T1000 (cell line): ENCODE measurements around the gene DGCR6L.
A peak's percentile ranks its signal among the peaks of the same experiment; 100 is the strongest.
"Not testable (repeated sequence)": the region's sequence is repeated elsewhere in the genome, so short reads cannot be mapped to it uniquely, and the experiment has no call there.

Experiments
- DNase-seq: peaks from one replicate; lab custom pipeline; 2025; ENCODE audit warnings: mixed read lengths; lab: John Stamatoyannopoulos, UW

The DGCR6L gene

DNA sequence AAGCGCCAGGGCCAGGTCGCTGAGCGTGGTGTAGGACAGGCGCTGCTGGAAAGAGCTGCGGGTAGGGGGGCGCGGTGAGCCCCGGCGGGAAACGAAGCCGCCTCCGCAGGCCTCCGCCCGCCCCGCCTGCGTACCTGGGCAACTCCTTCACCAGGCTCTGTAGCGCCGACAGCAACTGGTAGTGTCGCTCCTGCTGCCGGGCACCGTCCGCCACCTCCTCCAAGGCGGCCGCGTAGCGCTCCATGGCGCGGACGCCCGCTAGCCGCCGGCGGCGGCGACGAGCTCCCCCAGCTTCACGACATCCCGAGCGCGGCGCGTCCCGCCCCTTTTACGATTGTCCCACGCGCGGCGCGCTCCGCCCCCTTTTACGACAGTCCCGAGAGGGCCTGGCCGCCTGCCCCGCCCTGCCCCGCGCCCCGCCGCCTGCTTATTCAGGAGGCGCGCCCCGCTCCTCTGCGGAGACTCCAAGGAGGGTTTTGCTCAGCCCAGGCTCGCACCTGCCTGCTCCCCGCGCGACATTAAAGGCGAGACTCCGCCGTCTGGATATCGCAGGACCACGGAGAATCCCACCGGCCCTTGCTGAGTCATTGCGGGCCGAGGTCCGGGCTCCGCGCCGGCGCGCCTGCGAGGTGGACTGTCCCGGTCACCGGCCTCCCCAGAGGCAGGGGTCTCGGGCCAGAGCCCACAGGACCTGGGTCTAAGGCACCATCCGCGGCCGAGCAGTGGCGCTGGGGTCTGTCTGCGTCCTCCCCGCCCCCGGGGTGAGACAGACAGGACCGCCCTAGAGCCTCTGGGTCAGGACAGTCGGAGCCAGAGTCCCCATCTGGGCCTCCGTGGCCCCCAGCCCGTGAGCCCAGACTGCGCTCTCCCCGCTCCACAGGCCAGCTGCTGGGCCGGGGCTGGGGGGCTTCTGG is at the start of gene DGCR6L:
Gene DGCR6L (minus strand): TSS at position 316 of the 914 bp plus-strand sequence. CDS start 72 bp downstream, at position 244.
- DNase-seq, result peak; percentile 87

DNA sequence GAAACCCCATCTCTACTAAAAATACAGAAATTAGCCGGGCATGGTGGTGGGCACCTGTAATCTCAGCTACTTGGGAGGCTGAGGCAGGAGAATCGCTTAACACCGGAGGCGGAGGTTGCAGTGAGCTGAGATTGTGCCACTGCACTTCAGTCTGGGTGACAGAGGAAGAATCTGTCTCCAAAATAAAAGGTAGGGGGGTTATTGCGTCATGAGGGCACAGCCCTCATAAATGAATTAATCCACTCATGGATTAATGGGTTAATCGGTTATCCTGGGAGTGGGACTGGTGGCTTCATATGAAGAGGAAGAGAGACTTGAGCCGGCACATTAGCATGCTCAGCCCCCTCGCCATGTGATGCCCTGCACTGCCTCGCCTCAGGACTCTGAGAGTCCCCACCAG is 49.0 kb upstream of the DGCR6L start:
- not testable (repeated sequence) for DNase-seq

DNA sequence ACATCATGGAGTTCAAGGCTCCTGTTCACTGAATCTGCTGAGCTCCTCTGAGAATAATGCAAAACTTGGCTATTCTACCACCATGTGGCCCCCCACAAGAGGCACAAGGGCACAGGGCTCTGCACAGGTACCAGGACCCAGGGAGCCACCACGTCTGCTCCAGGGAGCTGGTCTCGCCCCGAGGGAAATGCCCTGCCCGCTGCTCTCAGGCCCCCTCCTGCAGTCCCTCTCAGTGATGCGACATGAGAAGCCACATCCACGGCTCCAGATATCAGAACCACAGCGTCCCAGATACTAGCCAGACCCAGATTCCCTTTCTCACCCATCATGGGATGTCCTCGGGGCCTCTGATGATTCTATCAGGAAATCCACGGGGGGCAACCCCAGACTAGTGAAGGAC is 47.0 kb upstream of the DGCR6L start:
- DNase-seq, result not testable (repeated sequence)

DNA sequence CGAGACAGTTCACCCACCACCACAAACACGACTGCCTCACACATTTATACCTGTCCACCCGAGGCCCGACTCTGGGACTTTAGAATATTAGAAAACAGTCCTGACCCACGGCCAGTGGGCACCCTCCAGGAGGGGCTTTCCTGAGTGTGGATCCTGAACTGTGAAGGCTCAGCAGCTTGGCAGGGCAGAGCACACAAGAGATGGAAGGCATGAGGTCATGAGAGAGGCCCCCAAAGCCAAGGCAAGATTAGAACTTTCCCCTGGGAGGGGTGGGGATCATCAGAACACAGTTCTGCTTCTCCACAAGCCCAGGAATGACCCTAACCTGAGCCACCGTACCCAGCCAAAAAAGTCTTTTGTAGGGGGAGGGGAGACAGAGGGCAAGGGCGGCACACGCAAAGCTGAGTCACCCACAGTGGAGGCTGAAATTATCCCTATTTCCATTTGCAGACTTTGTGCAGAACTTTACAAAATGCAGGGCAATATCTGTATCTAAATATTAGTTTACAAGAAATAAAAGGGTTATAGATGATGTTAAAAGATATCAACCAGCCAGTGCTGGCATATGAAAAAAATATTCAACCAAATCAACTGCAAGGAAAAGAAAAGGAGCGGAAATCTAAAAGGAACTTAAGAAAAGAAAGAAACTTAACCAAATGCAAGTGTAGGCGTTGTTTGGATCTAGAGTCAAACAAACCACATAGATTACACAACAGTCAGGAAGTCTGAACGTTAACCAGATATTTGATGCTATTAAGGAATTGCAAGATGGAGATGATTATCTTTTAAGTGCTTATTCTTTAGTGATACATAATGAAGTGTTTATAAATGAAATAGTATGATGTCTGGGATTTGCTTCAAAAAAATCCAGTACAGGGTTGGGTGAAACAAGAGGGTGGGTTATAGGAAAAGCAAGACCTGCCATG is 44.7 kb upstream of the DGCR6L start:
- DNase-seq, result not testable (repeated sequence)

DNA sequence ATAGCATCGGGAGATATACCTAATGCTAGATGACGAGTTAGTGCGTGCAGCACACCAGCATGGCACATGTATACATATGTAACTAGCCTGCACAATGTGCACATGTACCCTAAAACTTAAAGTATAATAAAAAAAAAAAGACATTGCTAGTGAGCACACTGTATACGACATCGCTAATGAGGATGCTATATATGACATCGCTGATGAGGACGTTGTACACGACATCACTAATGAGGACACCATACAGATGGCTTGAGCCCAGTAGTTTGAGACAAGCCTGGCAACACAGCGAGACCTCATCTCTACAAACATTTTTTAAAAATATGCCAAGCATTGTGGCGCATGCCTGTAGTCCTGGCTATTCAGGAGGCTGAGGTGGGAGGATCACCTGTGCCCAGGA is 42.5 kb upstream of the DGCR6L start:
- DNase-seq, result not testable (repeated sequence)

DNA sequence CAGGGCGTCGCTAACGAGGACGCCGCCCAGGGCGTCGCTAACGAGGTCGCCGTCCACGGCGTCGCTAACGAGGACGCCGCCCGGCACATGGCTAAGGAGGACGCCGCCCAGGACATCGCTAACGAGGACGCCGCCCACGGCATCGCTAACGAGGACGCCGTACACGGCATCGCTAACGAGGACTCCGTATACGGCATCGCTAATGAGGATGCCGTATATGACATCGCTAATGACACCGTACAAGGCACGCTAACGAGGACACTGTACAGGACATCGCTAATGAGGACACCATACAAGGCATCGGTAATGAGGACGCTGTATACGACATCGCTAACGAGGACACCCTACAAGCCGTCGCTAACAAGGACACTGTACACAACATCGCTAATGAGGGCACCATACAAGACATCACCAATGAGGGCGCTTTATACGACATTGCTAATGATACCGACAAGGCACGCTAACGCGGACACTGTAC is 41.9 kb upstream of the DGCR6L start:
- not testable (repeated sequence) for DNase-seq

DNA sequence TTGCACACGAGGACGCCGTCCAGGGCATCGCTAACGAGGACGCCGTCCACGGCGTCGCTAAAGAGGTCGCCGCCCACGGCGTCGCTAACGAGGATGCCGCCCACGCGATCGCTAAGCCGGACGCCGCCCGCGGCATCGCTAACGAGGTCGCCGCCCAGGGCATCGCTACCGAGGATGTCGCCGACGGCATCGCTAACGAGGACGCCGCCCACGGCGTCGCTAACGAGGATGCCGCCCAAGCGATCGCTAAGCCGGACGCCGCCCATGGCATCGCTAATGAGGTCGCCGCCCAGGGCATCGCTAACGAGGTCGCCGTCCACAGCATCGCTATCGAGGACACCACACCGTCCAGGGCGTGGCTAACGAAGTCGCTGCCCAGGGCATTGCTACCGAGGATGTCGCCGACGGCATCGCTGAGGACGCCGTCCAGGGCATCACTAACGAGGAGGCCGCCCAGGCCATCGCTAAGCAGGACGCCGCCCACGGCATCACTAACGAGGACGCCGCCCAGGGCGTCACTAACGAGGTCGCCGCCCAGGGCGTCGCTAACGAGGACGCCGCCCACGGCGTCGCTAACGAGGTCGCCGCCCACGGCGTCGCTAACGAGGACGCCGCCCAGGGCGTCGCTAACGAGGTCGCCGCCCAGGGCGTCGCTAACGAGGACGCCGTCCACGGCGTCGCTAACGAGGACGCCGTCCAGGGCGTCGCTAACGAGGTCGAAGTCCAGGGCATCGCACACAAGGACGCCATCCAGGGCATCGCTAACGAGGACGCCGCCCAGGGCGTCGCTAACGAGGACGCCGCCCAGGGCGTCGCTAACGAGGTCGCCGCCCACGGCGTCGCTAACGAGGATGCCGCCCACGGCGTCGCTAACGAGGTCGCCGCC is 41.2 kb upstream of the DGCR6L start:
- DNase-seq, result peak; percentile 31

DNA sequence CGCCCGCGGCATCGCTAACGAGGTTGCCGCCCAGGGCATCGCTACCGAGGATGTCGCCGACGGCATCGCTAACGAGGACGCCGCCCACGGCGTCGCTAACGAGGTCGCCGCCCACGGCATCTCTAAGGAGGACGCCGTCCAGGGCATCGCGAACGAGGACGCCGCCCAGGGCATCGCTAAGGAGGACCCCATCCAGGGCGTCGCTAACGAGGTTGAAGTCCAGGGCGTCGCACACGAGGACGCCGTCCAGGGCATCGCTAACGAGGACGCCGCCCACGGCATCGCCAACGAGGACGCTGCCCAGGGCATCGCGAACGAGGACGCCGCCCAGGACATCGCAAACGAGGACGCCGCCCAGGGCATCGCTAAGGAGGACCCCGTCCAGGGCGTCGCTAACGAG is 40.4 kb upstream of the DGCR6L start:
- peak; percentile 23 for DNase-seq

DNA sequence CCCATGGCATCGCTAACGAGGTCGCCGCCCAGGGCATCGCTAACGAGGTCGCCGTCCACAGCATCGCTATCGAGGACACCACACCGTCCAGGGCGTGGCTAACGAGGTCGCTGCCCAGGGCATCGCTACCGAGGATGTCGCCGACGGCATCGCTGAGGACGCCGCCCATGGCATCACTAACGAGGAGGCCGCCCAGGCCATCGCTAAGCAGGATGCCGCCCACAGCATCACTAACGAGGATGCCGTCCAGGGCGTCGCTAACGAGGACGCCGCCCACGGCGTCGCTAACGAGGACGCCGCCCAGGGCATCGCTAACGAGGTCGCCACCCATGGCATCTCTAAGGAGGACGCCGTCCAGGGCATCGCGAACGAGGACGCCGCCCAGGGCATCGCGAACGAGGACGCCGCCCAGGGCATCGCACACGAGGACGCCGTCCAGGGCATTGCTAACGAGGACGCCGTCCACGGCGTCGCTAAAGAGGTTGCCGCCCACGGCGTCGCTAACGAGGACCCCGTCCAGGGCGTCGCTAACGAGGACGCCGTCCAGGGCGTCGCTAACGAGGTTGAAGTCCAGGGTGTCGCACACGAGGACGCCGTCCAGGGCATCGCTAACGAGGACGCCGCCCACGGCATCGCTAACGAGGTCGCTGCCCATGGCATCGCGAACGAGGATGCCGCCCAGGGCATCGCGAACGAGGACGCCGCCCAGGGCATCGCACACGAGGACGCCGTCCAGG is 38.8 kb upstream of the DGCR6L start:
- DNase-seq, result not testable (repeated sequence)

DNA sequence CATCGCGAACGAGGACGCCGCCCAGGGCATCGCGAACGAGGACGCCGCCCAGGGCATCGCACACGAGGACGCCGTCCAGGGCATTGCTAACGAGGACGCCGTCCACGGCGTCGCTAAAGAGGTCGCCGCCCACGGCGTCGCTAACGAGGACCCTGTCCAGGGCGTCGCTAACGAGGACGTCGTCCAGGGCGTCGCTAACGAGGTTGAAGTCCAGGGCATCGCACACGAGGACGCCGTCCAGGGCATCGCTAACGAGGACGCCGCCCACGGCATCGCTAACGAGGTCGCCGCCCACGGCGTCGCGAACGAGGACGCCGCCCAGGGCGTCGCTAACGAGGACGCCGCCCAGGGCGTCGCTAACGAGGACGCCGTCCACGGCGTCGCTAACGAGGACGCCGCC is 38.1 kb upstream of the DGCR6L start:
- not testable (repeated sequence) for DNase-seq

DNA sequence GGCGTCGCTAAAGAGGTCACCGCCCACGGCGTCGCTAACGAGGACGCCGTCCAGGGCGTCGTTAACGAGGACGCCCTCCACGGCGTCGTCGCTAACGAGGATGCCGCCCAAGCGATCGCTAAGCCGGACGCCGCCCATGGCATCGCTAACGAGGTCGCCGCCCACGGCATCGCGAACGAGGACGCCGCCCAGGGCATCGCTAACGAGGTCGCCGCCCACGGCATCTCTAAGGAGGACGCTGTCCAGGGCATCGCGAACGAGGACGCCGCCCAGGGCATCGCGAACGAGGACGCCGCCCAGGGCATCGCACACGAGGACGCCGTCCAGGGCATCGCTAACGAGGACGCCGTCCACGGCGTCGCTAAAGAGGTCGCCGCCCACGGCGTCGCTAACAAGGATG is 37.0 kb upstream of the DGCR6L start:
- not testable (repeated sequence) for DNase-seq

DNA sequence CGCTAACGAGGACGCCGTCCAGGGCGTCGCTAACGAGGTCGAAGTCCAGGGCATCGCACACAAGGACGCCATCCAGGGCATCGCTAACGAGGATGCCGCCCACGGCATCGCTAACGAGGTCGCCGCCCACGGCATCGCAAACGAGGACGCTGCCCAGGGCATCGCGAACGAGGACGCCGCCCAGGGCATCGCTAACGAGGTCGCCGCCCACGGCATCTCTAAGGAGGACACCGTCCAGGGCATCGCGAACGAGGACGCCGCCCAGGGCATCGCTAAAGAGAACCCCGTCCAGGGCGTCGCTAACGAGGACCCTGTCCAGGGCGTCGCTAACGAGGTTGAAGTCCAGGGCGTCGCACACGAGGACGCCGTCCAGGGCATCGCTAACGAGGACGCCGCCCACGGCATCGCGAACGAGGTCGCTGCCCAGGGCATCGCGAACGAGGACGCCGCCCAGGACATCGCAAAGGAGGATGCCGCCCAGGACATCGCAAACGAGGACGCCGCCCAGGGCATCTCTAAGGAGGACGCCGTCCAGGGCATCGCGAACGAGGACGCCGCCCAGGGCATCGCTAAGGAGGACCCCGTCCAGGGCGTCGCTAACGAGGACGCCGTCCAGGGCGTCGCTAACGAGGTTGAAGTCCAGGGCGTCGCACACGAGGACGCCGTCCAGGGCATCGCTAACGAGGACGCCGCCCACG is 36.2 kb upstream of the DGCR6L start:
- peak; percentile 44 for DNase-seq

DNA sequence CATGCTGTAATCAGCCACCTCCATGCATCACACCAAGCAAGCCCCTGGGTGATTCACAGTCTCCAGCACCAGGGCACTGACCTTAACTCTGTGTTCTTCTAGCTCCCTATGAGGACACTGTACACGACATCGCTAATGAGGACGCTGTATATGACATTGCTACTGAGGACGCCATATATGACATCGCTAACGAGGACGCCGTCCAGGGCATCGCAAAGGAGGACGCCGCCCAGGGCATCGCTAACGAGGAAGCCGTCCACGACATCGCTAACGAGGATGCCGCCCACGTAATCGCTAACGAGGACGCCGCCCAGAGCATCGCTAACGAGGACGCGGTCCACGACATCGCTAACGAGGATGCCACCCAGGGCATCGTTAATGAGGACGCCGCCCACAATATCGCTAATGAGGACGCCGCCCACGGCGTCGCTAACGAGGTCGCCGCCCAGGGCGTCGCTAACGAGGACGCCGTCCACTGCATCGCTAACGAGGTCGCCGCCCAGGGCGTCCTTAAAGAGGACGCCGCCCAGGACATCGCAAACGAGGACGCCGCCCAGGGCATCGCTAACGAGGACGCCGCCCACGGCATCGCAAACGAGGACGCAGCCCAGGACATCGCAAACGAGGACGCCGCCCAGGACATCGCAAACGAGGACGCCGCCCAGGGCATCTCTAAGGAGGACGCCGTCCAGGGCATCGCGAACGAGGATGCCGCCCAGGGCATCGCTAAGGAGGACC is 34.5 kb upstream of the DGCR6L start:
- no peak for DNase-seq

DNA sequence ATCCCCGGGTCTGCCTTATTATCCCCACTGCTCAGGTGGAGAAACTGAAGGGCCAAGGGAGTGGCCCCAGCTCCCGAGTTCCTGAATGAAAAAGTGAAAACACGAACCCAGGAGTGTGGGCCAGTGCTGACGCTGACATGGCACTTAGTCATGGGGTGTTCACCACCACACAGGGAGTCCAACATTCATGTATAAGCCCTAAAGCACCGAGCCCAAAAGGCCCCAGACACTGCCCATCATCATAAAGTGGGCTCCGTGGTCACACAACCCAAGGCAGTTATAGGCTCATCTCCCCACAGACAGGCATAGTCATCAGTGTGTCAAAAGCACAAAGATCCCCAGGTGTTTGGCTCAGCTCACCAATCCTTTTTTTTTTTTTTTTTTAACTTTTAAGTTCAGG is 32.7 kb upstream of the DGCR6L start:
- DNase-seq, result not testable (repeated sequence)

DNA sequence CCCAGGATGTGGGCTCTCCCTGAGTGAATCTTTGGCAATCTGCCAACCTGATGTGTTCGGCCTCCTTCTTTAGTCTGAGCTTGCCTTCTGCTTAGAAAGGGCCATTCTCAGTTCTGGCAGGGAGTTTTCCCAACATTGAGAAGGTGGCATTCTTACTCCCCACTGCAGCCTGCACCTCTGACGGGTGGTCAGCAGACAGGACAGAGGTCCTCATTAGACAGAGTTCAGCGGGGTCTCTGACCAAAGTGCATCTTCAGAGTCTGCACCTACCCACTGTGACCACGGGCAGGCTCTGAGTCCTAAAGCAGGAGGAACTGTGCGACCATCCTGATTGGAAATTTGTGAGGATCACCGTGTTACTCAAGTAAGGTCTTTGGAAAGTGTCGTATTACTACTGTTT is 26.7 kb upstream of the DGCR6L start:
- DNase-seq, result not testable (repeated sequence)

DNA sequence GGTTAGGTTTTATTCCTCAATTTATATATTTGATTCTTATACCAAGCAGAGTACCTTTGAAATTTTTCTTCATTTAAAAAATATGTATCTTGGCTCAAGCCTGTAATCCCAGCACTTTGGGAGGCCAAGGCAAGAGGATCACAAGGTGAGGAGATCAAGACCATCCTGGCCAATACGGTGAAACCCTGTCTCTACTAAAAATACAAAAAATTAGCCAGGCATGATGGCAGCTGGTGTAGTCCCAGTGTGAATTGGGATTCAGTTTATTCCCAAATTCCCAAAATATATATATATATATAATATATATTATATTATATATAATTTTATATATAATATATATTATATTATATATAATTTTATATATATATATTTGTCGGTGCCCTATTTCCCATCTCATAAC is 18.4 kb upstream of the DGCR6L start:
- DNase-seq, result not testable (repeated sequence)

DNA sequence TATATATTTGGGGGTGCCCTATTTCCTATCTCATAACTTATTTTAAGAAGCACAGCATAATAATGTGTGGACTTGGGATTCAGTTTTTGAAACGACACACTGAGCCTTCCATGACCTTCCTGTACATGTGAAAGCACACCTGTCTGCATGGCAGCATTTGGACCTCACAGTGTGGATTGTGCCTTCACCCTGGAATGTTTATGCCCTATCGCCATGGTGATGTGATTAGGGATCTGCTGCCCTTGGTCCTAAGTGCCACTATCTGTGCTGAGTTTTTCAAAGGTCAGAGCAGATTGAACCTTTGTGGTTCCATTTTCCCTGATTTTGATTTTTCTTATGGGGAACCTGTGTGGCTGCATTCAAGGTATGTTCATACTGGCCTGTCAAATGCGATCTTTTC is 17.9 kb upstream of the DGCR6L start:
- not testable (repeated sequence) for DNase-seq

DNA sequence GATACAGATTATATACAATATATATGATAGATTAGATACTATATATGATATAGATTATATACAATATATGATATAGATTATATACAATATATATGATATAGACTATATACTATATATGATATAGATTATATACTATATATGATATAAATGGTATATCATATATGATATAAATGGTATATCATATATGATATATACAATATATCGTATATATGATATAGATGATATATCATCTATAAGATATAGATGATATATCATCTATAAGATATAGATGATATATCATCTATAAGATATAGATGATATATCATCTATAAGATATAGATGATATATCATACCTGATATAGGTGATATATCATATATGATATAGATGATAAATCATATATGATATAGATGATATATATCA is 16.7 kb upstream of the DGCR6L start:
- DNase-seq, result not testable (repeated sequence)

DNA sequence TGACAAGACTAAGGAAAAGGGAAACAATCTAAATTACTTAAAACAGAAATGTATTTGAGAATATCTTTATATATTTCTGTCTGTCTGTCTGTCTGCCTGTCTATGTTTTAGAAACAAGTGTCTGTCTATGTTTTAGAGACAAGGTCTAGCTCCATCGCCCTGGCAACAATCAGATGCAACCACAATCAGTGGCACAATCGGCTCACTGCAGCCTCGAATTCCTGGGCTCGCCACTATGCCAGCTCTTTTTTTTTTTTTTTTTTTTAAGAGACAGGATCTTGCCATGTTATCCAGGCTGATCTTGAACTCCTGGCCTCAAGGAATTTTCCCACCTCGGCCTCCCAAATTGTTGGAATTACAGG is 8.7 kb upstream of the DGCR6L start:
- DNase-seq, result not testable (repeated sequence)
